GM12878 (cell line): ENCODE measurements around the gene UCKL1.
A peak's percentile ranks its signal among the peaks of the same experiment; 100 is the strongest.

Experiments used
- CREM ChIP-seq: IDR thresholded peaks from 2 replicates; pipeline ENCODE4 v1.6.1; 2014; ENCODE audit warnings: antibody characterized with exemption, low read depth
- CTCF ChIP-seq, 3 experiments: IDR thresholded peaks in 2 of 3; conservative IDR thresholded peaks in 1 of 3; 2 replicates each; pipeline ENCODE4 v1.5.1; 2011; ENCODE audit warnings: low read depth in 3 of 3, low read length in 3 of 3, mild to moderate bottlenecking in 3 of 3, control low read depth in 2 of 3, moderate library complexity in 2 of 3, inconsistent platforms in 1 of 3, mixed read lengths in 1 of 3; ENCODE audit not compliant: control insufficient read depth in 2 of 3, insufficient read depth in 1 of 3; ENCODE audit errors: extremely low read depth in 1 of 3
- EGR1 ChIP-seq, 2 experiments: IDR thresholded peaks; 1 replicate in 1 of 2; 2 replicates in 1 of 2; pipeline ENCODE4 v1.6.1; 2011 to 2012; ENCODE audit warnings: low read depth in 2 of 2, low read length in 2 of 2, borderline replicate concordance in 1 of 2, mild to moderate bottlenecking in 1 of 2, moderate library complexity in 1 of 2
- ELK1 ChIP-seq: IDR thresholded peaks from 2 replicates; pipeline ENCODE4 v1.6.1; 2012; ENCODE audit warnings: low read depth, low read length, improper control_type of control experiment
- EP300 ChIP-seq, 2 experiments: fragments of 150-350 bp in 1 of 2; IDR thresholded peaks; 2 replicates each; pipeline ENCODE4 v1.6.1; 2011 to 2012; ENCODE audit warnings: low read depth in 2 of 2, low read length in 2 of 2, borderline replicate concordance in 1 of 2, improper control_type of control experiment in 1 of 2, inconsistent platforms in 1 of 2; ENCODE audit not compliant: control insufficient read depth in 1 of 2
- ESRRA ChIP-seq: IDR thresholded peaks from 2 replicates; pipeline ENCODE4 v1.6.1; 2012; ENCODE audit warnings: mild to moderate bottlenecking, low read length, improper control_type of control experiment
- MYC ChIP-seq: IDR thresholded peaks from 2 replicates; pipeline ENCODE4 v1.6.1; 2011; ENCODE audit warnings: mild to moderate bottlenecking, low read length, moderate library complexity, inconsistent platforms; ENCODE audit not compliant: insufficient read depth, insufficient replicate concordance, insufficient read length, severe bottlenecking
- POLR2A ChIP-seq: IDR thresholded peaks from 2 replicates; pipeline ENCODE4 v1.6.1; 2011; ENCODE audit warnings: low read depth, mild to moderate bottlenecking, low read length
- USF1 ChIP-seq: IDR thresholded peaks from 2 replicates; pipeline ENCODE4 v1.6.1; 2011; ENCODE audit warnings: borderline replicate concordance, low read depth, mild to moderate bottlenecking, moderate library complexity, mixed read lengths, low read length; ENCODE audit not compliant: insufficient read depth; ENCODE audit errors: extremely low read length
- YY1 ChIP-seq: IDR thresholded peaks from 2 replicates; pipeline ENCODE4 v1.6.1; 2011; ENCODE audit warnings: low read depth, mild to moderate bottlenecking, low read length
- ZBTB40 ChIP-seq: fragments of 450-650 bp; IDR thresholded peaks from 2 replicates; pipeline ENCODE4 v1.6.1; 2016; ENCODE audit warnings: mild to moderate bottlenecking, moderate library complexity, borderline replicate concordance

GRCh38 chr20:63947638-63948456 lies 8.4 kb downstream of the UCKL1 start:
- TF ChIP-seq ESRRA (no peak), EP300 (IDR thresholded peaks at IDR 0.05; ENCODE audit: borderline replicate concordance in 1 of 2, control insufficient read depth in 1 of 2, low read depth in 2 of 2, low read length in 2 of 2) (no peak), USF1 (no peak), CREM (no peak), POLR2A (no peak), EGR1 (IDR thresholded peaks at IDR 0.05; ENCODE audit: borderline replicate concordance in 1 of 2, low read depth in 2 of 2, low read length in 2 of 2) (no peak), ELK1 (no peak), MYC (no peak), YY1 (no peak), CTCF (IDR thresholded peaks at IDR 0.05 in 2 of 3, conservative IDR thresholded peaks at IDR 0.05 in 1 of 3; ENCODE audit: control insufficient read depth in 2 of 3, extremely low read depth in 1 of 3, insufficient read depth in 1 of 3, low read depth in 3 of 3, low read length in 3 of 3) (peak in 2 of 3 experiments; percentile 7 to 41; a peak in 3 of 6 replicates), ZBTB40 (no peak)
